Measurements from ENCODE around the gene CACTIN. TPM values are rescaled to one million over a fixed set of nuclear protein-coding genes. Genes with fewer than 3 reads are reported as not detected.

Gene CACTIN
- total RNA-seq, 1 experiment from 2014 or later = 33.2 TPM

DNA sequence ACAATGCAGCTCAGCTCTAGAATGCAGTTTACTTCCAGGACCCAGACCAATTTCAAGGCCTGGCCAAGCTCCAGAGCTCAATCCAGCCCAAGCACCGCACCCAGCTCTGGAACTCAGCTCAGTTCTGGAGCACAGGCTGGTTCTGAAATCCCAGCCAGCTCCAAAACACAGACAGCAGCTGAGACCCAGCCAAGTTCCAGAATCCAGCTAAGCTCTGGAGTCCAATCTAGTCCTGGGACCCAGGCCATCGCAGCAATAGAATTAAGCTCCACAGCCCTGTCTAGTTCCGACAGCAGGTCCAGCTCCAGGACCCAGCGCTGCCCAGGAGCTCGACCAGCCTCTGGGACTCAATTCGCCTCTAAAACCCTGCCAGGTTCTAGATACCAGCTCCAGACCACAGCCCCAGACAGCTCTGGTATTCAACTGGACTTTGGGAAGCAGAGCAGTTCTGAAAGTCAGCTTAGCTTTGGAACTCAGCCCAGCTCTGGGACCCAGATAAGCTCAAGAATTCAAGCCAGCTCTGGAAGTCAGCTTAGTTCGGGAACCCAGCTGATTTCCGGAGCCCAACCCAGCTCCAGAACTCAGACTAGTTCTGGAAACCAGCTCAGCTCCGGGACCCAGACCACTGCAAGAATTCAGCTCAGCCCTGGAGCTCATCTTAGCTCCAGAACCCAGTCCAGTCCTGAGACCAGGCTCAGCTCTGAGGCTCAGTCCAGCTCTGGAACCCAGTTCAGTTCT lies 34.5 kb downstream of the CACTIN start:
- H3K4me1 ChIP-seq (ENCODE audit: control insufficient read depth in 1 of 2, insufficient read depth in 2 of 2, low read length in 2 of 2) = 0 out of 4 replicates have a peak, but pooled peaks cover 0 to under 1% of the 10 kb centered on the region in 2 experiments
- no peak overlapping the region for H2AFZ ChIP-seq (ENCODE audit: low read depth, low read length, poor library complexity, severe bottlenecking)
- intact Hi-C loops (cut with micrococcal nuclease) = no loop called here
- TF ChIP-seq, protein P1, sequence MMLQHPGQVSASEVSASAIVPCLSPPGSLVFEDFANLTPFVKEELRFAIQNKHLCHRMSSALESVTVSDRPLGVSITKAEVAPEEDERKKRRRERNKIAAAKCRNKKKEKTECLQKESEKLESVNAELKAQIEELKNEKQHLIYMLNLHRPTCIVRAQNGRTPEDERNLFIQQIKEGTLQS (IDR thresholded peaks at IDR 0.05) = no peak
- TF ChIP-seq RAD21 (IDR thresholded peaks at IDR 0.05; ENCODE audit: low read depth) (no peak), ZNF274 (IDR thresholded peaks at IDR 0.05; ENCODE audit: low read depth, low read length) (no peak), CTCF (IDR thresholded peaks at IDR 0.05 in 2 of 3, conservative IDR thresholded peaks at IDR 0.05 in 1 of 3; ENCODE audit: borderline replicate concordance in 1 of 3, insufficient read depth in 1 of 3, low read depth in 2 of 3, low read length in 2 of 3) (no peak), POLR2A (IDR thresholded peaks at IDR 0.05; ENCODE audit: borderline replicate concordance, extremely low read depth, insufficient read depth, insufficient read length) (no peak), EZH2 (IDR thresholded peaks at IDR 0.05) (no peak), EZH2phosphoT487 (IDR thresholded peaks at IDR 0.05; ENCODE audit: borderline replicate concordance) (no peak)
- TF ChIP-seq, protein P2, sequence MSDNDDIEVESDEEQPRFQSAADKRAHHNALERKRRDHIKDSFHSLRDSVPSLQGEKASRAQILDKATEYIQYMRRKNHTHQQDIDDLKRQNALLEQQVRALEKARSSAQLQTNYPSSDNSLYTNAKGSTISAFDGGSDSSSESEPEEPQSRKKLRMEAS (IDR thresholded peaks at IDR 0.05) = no peak
- no peaks in the 10 kb centered on the region for H3K79me2 ChIP-seq (ENCODE audit: insufficient read depth, low read length)
- H4K20me1 ChIP-seq (ENCODE audit: insufficient read depth) = no peaks in the 10 kb centered on the region
- no peak for DNase-seq (ENCODE audit: low read depth, low spot score)
- RAD21 ChIA-PET (ENCODE audit: low non-redundant PET in 1 of 2, low total read pairs in 2 of 2, uncharacterized antibody in 2 of 2, unreplicated experiment in 2 of 2) = interaction anchor here in 1 of 2 experiments (1.7 kb wide), 1 partner anchor 16 kb away, joined by 3 read pairs; no protein-coding TSS in a partner anchor
- POLR2A ChIA-PET = interaction anchor here (0.8 kb wide), 1 partner anchor 14 kb away, joined by 3 read pairs; no protein-coding TSS in a partner anchor
- no peaks in the 10 kb centered on the region for H3K9me3 ChIP-seq (ENCODE audit: control insufficient read depth in 1 of 2, insufficient read depth in 1 of 2, low read depth in 1 of 2, low read length in 2 of 2)
- H3K4me3 ChIP-seq (replicated peaks in 1 of 2; ENCODE audit: low read depth in 1 of 2, low read length in 2 of 2) = no peak overlapping the region
- H3K4me2 ChIP-seq (ENCODE audit: low read length) = no peak overlapping the region
- H3K27me3 ChIP-seq (ENCODE audit: insufficient read depth, low read length) = no peaks in the 10 kb centered on the region
- ATAC-seq = no peak
- H3K27ac ChIP-seq (ENCODE audit: low read depth, low read length) = no peak overlapping the region
- no peaks in the 10 kb centered on the region for H3K36me3 ChIP-seq (ENCODE audit: control insufficient read depth in 1 of 2, insufficient read depth in 2 of 2, low read length in 2 of 2)
- BruUV-seq (replicated peaks) = no TSS peak
- no peaks in the 10 kb centered on the region for H3K9me2 ChIP-seq (ENCODE audit: insufficient read depth)
- no peak overlapping the region for H3K9ac ChIP-seq (ENCODE audit: low read length)
- CTCF ChIA-PET = no interaction called here
